Gastrocnemius medialis (tissue), 4 donors: ENCODE results near the gene ZNF605. TPM values are rescaled to one million over a fixed set of nuclear protein-coding genes. Genes with fewer than 3 reads are reported as not detected.

Experiments
- ATAC-seq, 2 donors: fragments of 150-250 bp; one replicate each; pipeline ENCODE4 v1.9.1; 2016
- DNase-seq, 2 donors: peaks; one replicate each; pipeline ENCODE4 v3.0.0-alpha.2; 2019
- H3K27ac ChIP-seq, 4 donors: fragments of 200-600 bp; sonication (generic); 1 replicate in 1 of 4; 2 replicates in 3 of 4; pipeline ENCODE4 v1.5.1; 2016 to 2018; ENCODE audit warnings: mild to moderate bottlenecking in 2 of 4, moderate library complexity in 1 of 4
- H3K27me3 ChIP-seq, 3 donors: fragments of 200-600 bp; sonication (generic) in 2 of 3; 1 replicate in 1 of 3; 2 replicates in 2 of 3; pipeline versions ENCODE4 v1.5.1 to v1.6.0; 2016 to 2019; ENCODE audit warnings: mild to moderate bottlenecking in 1 of 3, moderate library complexity in 1 of 3
- H3K36me3 ChIP-seq, 2 donors: fragments of 200-600 bp; sonication (generic) in 1 of 2; one replicate each; pipeline ENCODE4 v1.5.1; 2017 to 2018
- H3K4me1 ChIP-seq, 2 donors: fragments of 200-600 bp; sonication (generic) in 1 of 2; one replicate each; pipeline ENCODE4 v1.5.1; 2016 to 2017; ENCODE audit warnings: mild to moderate bottlenecking in 2 of 2
- H3K4me3 ChIP-seq, 4 donors: fragments of 200-600 bp; sonication (generic) in 3 of 4; 1 replicate in 1 of 4; 2 replicates in 3 of 4; pipeline ENCODE4 v1.5.1; 2016 to 2019; ENCODE audit warnings: mild to moderate bottlenecking in 2 of 4
- H3K9me3 ChIP-seq, 3 donors: fragments of 200-600 bp; sonication (generic) in 2 of 3; 1 replicate in 1 of 3; 2 replicates in 2 of 3; pipeline ENCODE4 v1.5.1; 2016 to 2019
- POLR2A ChIP-seq, 2 donors: fragments of 450-650 bp; IDR thresholded peaks; one replicate each; pipeline ENCODE4 v1.6.1; 2017; ENCODE audit warnings: antibody characterized with exemption in 2 of 2, mild to moderate bottlenecking in 2 of 2, moderate library complexity in 2 of 2
- in situ Hi-C, 4 donors: fragments of 200-750 bp; cut with MboI; loops; one replicate each; pipeline versions ENCODE4 v1.15.0 to v1.8.0; 2017; ENCODE audit warnings: low sequenced_read_pairs in 4 of 4
- intact Hi-C: fragments of 100-400 bp; cut with DNase I; formaldehyde crosslinking; loops from one replicate; pipeline ENCODE4 v1.15.1; 2023; ENCODE audit warnings: low total_unique reads
- total RNA-seq, 4 donors: library from RNA; depleted of rRNA; stranded (reverse); fragments of >200 nt; gene quantifications; one replicate each; pipeline versions ENCODE4 v1.1.0 to v1.2.3, GENCODE V29; 2016
- TF ChIP-seq, protein P1 (sequence below), 5 experiments: fragments of 450-650 bp in 3 of 5; fragments of 200-600 bp in 2 of 5; sonication (generic) in 2 of 5; IDR thresholded peaks in 4 of 5; conservative IDR thresholded peaks in 1 of 5; 1 replicate in 4 of 5; 2 replicates in 1 of 5; pipeline ENCODE4 v1.5.1; 2016 to 2019; ENCODE audit warnings: antibody characterized with exemption in 5 of 5, mild to moderate bottlenecking in 3 of 5, moderate library complexity in 3 of 5

The ZNF605 gene
- total RNA-seq, 4 donors from 2014 or later, result 2.1 to 4.6 (median 2.2) TPM

DNA sequence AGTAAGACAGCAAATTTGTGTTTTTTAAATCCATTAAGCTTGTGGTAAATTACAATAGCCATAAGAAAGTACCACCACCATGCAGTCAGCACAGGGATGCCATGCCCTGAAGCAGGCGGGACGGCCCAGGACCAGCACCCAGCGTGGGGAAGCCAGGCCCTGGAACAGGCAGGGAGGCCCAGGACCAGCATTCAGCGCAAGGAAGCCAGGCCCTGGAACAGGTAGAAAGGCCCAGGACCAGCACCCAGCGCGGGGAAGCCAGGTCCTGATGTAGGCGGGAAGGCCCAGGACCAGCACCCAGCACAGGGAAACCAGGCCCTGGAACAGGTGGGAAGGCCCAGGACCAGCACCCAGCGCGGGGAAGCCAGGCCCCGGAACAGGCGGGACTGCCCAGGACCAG, 81.9 kb downstream of the ZNF605 start:
- ATAC-seq (no peak), DNase-seq (no peak)
- no peak overlapping the region for H3K4me3 ChIP-seq
- H3K4me1 ChIP-seq, result no peaks in the 10 kb centered on the region
- H3K36me3 ChIP-seq, result peaks cover 0 to 60% of the 10 kb centered on the region in 2 donors
- no peaks in the 10 kb centered on the region for H3K27me3 ChIP-seq
- intact Hi-C loops, result no loop called here
- no peak for TF ChIP-seq POLR2A (IDR thresholded peaks at IDR 0.05)
- H3K9me3 ChIP-seq, result no peaks in the 10 kb centered on the region
- no peak overlapping the region for H3K27ac ChIP-seq
- in situ Hi-C loops, result no loop called here

DNA sequence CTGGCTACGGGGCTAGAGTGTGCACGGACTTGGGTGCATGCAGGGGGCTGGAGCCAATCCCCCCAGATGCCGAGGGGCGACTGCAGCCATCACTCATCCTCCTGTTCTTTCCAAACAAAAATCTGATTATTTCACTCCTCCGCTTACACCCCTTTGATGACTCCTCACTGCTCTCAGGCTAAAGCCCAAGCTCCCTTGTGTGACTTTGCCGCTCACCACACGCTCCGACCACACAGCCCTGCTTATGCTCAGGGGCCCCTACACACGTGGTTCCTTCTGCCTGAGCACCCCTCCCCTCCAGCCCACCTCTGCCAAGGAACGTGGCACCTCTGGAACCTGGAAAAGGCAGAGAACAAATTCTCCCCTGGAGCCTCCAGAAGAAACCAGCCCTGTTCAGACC, 82.4 kb downstream of the ZNF605 start:
- H3K9me3 ChIP-seq, result no peaks in the 10 kb centered on the region
- DNase-seq (no peak), ATAC-seq (no peak)
- intact Hi-C loops (no loop called here), in situ Hi-C loops (no loop called here)
- H3K36me3 ChIP-seq, result peaks cover 0 to 61% of the 10 kb centered on the region in 2 donors
- TF ChIP-seq, protein P1, sequence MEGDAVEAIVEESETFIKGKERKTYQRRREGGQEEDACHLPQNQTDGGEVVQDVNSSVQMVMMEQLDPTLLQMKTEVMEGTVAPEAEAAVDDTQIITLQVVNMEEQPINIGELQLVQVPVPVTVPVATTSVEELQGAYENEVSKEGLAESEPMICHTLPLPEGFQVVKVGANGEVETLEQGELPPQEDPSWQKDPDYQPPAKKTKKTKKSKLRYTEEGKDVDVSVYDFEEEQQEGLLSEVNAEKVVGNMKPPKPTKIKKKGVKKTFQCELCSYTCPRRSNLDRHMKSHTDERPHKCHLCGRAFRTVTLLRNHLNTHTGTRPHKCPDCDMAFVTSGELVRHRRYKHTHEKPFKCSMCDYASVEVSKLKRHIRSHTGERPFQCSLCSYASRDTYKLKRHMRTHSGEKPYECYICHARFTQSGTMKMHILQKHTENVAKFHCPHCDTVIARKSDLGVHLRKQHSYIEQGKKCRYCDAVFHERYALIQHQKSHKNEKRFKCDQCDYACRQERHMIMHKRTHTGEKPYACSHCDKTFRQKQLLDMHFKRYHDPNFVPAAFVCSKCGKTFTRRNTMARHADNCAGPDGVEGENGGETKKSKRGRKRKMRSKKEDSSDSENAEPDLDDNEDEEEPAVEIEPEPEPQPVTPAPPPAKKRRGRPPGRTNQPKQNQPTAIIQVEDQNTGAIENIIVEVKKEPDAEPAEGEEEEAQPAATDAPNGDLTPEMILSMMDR (IDR thresholded peaks at IDR 0.05 in 4 of 5, conservative IDR thresholded peaks at IDR 0.05 in 1 of 5), result no peak
- TF ChIP-seq POLR2A (IDR thresholded peaks at IDR 0.05), result no peak
- H3K27ac ChIP-seq, result no peak overlapping the region
- no peaks in the 10 kb centered on the region for H3K27me3 ChIP-seq
- H3K4me1 ChIP-seq, result no peaks in the 10 kb centered on the region
- H3K4me3 ChIP-seq, result no peak overlapping the region

- Histone ChIP-seq H3K9me3 (no peaks in the 10 kb centered on the region), H3K36me3 (peaks cover 0 to 63% of the 10 kb centered on the region in 2 donors), H3K27ac (no peak overlapping the region), H3K4me3 (no peak overlapping the region), H3K27me3 (no peaks in the 10 kb centered on the region), H3K4me1 (no peaks in the 10 kb centered on the region)
- TF ChIP-seq, protein P1 (IDR thresholded peaks at IDR 0.05 in 4 of 5, conservative IDR thresholded peaks at IDR 0.05 in 1 of 5), result no peak
- no peak for TF ChIP-seq POLR2A (IDR thresholded peaks at IDR 0.05)
- DNase-seq (no peak), ATAC-seq (no peak)
- in situ Hi-C loops (no loop called here), intact Hi-C loops (no loop called here)
Observed at GRCh38 chr12:132872975-132873421, 83.1 kb downstream of the ZNF605 start.

GRCh38 chr12:132872073-132872855, 83.8 kb downstream of the ZNF605 start:
- no peaks in the 10 kb centered on the region for H3K27me3 ChIP-seq

DNA sequence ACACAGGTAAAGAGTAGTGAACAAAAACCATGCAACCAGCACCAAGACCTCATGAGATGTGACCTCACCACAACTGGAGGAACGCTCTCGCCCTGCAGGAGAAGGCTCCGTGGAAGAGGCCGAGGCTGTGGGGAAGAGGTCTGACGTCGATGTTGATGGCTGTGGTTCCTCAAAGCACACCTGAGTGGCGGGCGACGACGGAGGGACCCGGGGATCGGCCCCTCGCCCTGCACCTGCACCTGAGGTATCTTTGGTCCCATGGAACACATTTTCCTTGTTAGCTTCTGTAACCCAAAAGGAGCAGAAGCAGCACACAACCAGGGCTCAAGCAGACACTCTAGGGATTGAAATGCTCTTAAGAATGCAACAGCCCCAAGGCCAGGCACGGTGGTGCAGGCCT, 86.6 kb downstream of the ZNF605 start:
- no peak for TF ChIP-seq POLR2A (IDR thresholded peaks at IDR 0.05)
- TF ChIP-seq, protein P1 (IDR thresholded peaks at IDR 0.05 in 4 of 5, conservative IDR thresholded peaks at IDR 0.05 in 1 of 5), result no peak
- no peak for ATAC-seq
- H3K4me1 ChIP-seq, result no peaks in the 10 kb centered on the region
- no peak overlapping the region for H3K27ac ChIP-seq
- no peaks in the 10 kb centered on the region for H3K27me3 ChIP-seq
- DNase-seq, result no peak
- H3K4me3 ChIP-seq, result no peak overlapping the region
- in situ Hi-C loops (no loop called here), intact Hi-C loops (no loop called here)
- H3K36me3 ChIP-seq, result peaks cover 0 to 54% of the 10 kb centered on the region in 2 donors
- H3K9me3 ChIP-seq, result no peaks in the 10 kb centered on the region

More at GRCh38 chr12:132872073-132872855, 83.8 kb downstream of the ZNF605 start:
- ATAC-seq, result no peak
- Histone ChIP-seq H3K36me3 (peaks cover 0 to 69% of the 10 kb centered on the region in 2 donors), H3K9me3 (no peaks in the 10 kb centered on the region), H3K27ac (no peak overlapping the region), H3K4me3 (no peak overlapping the region), H3K4me1 (no peaks in the 10 kb centered on the region)
- no peak for DNase-seq
- intact Hi-C loops (no loop called here), in situ Hi-C loops (no loop called here)
- TF ChIP-seq, protein P1 (IDR thresholded peaks at IDR 0.05 in 4 of 5, conservative IDR thresholded peaks at IDR 0.05 in 1 of 5), result no peak
- TF ChIP-seq POLR2A (IDR thresholded peaks at IDR 0.05), result no peak

Other genes with a start within 250 kb of the ZNF605 start
- 10 to 100 TPM; 36.6 to 75.1 (median 62.8) TPM for gene PGAM5, start 245.5 kb downstream of the ZNF605 start, total RNA-seq
- gene ANKLE2, start 194.5 kb downstream of the ZNF605 start, total RNA-seq, result 10 to 100 TPM; 29.6 to 44.9 (median 34.6) TPM
- gene GOLGA3, start 127.4 kb downstream of the ZNF605 start, total RNA-seq, result 10 to 100 TPM; 30.0 to 50.0 (median 39.6) TPM
- gene CHFR, start 68.7 kb downstream of the ZNF605 start, total RNA-seq, result 10 to 100 TPM; 10.8 to 19.6 (median 12.1) TPM
- 10 to 100 TPM in 1 of 4 donors, 1 to 10 TPM in 3; 1.2 to 12.3 (median 2.6) TPM for gene ZNF26, start 30.1 kb upstream of the ZNF605 start, total RNA-seq
- 10 to 100 TPM in 2 of 4 donors, 1 to 10 TPM in 2; 5.3 to 20.9 (median 13.5) TPM for gene ZNF84, start 81.2 kb upstream of the ZNF605 start, total RNA-seq
- 10 to 100 TPM in 2 of 4 donors, 1 to 10 TPM in 2; 5.4 to 14.5 (median 9.0) TPM for gene ZNF140, start 124.6 kb upstream of the ZNF605 start, total RNA-seq
- 1 to 10 TPM in 1 of 4 donors, under 1 TPM in 3; 0.19 to 1.5 (median 0.51) TPM for gene ZNF891, start 174.0 kb upstream of the ZNF605 start, total RNA-seq
- gene ZNF10, start 174.3 kb upstream of the ZNF605 start, total RNA-seq, result 1 to 10 TPM; 3.0 to 8.3 (median 4.3) TPM
- gene ZNF268, start 225.2 kb upstream of the ZNF605 start, total RNA-seq, result 1 to 10 TPM; 3.8 to 8.9 (median 4.3) TPM